ENCODE measurements around the gene CRADD.
"Not testable (repeated sequence)": the region's sequence is repeated elsewhere in the genome, so short reads cannot be mapped to it uniquely, and the experiment has no call there.

DNA sequence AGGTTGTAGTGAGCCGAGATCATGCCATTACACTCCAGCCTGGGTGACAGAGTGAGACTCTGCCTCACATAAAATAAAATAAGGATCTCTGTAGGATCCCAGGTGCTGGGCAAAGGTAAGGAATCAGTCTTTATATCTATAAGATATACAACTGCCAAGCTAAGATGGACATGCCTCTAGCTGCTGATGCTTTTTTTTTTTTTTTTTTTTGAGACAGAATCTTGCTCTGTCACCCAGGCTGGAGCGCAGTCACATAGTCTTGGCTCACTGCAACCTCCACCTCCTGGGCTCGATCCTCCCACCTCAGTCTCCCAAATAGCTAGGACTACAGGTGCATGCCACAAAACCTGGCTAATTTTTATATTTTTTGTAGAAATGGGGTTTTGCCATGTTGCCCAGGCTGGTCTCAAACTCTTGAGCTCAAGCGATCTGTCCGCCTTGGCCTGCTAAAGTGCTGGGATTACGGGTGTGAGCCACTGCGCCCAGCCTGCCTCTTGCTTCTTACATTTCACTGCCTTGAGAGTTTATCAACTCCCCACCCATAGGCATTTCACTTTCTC lies 208.9 kb downstream of the CRADD start:
- not testable (repeated sequence) for TF ChIP-seq CHD1 (IDR thresholded peaks at IDR 0.05; ENCODE audit: low read depth, low read length); MAZ (IDR thresholded peaks at IDR 0.05; ENCODE audit: borderline replicate concordance, low read depth, low read length); RAD21 (IDR thresholded peaks at IDR 0.05; ENCODE audit: low read length); POLR2A (IDR thresholded peaks at IDR 0.05; ENCODE audit: low read depth, low read length); FOS (IDR thresholded peaks at IDR 0.05; ENCODE audit: low read depth, low read length); CEBPB (IDR thresholded peaks at IDR 0.05; ENCODE audit: low read depth, low read length)
- TF ChIP-seq, protein P1, sequence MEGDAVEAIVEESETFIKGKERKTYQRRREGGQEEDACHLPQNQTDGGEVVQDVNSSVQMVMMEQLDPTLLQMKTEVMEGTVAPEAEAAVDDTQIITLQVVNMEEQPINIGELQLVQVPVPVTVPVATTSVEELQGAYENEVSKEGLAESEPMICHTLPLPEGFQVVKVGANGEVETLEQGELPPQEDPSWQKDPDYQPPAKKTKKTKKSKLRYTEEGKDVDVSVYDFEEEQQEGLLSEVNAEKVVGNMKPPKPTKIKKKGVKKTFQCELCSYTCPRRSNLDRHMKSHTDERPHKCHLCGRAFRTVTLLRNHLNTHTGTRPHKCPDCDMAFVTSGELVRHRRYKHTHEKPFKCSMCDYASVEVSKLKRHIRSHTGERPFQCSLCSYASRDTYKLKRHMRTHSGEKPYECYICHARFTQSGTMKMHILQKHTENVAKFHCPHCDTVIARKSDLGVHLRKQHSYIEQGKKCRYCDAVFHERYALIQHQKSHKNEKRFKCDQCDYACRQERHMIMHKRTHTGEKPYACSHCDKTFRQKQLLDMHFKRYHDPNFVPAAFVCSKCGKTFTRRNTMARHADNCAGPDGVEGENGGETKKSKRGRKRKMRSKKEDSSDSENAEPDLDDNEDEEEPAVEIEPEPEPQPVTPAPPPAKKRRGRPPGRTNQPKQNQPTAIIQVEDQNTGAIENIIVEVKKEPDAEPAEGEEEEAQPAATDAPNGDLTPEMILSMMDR (conservative IDR thresholded peaks at IDR 0.05; ENCODE audit: low read depth, low read length): not testable (repeated sequence)
- TF ChIP-seq, protein P2, sequence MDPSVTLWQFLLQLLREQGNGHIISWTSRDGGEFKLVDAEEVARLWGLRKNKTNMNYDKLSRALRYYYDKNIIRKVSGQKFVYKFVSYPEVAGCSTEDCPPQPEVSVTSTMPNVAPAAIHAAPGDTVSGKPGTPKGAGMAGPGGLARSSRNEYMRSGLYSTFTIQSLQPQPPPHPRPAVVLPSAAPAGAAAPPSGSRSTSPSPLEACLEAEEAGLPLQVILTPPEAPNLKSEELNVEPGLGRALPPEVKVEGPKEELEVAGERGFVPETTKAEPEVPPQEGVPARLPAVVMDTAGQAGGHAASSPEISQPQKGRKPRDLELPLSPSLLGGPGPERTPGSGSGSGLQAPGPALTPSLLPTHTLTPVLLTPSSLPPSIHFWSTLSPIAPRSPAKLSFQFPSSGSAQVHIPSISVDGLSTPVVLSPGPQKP (IDR thresholded peaks at IDR 0.05; ENCODE audit: borderline replicate concordance, low read depth, low read length): not testable (repeated sequence)
- TF ChIP-seq, protein P3, sequence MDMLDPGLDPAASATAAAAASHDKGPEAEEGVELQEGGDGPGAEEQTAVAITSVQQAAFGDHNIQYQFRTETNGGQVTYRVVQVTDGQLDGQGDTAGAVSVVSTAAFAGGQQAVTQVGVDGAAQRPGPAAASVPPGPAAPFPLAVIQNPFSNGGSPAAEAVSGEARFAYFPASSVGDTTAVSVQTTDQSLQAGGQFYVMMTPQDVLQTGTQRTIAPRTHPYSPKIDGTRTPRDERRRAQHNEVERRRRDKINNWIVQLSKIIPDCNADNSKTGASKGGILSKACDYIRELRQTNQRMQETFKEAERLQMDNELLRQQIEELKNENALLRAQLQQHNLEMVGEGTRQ (IDR thresholded peaks at IDR 0.05; ENCODE audit: low read depth, low read length): not testable (repeated sequence)

Measured in IMR-90 (cell line).